Astrocyte of the spinal cord (primary cell): ENCODE measurements around the gene ZC3H18.
A peak's percentile ranks its signal among the peaks of the same experiment; 100 is the strongest.

ENCODE experiments used
- DNase-seq: peaks from one replicate; pipeline ENCODE4 v3.0.0; 2011; ENCODE audit warnings: low read depth, low spot score
- H3K4me3 ChIP-seq: 2 replicates; pipeline ENCODE4 v1.5.1; 2011; ENCODE audit warnings: low read depth, mild to moderate bottlenecking, low read length, moderate library complexity
- CTCF ChIP-seq: IDR thresholded peaks from 2 replicates; pipeline ENCODE4 v1.5.1; 2012; ENCODE audit warnings: low read depth, mild to moderate bottlenecking, low read length, inconsistent platforms
- in situ Hi-C: cut with HindIII; loops from 2 replicates; pipeline ENCODE4 v1.10.0; 2017; ENCODE audit warnings: low sequenced_read_pairs

Gene ZC3H18

DNA sequence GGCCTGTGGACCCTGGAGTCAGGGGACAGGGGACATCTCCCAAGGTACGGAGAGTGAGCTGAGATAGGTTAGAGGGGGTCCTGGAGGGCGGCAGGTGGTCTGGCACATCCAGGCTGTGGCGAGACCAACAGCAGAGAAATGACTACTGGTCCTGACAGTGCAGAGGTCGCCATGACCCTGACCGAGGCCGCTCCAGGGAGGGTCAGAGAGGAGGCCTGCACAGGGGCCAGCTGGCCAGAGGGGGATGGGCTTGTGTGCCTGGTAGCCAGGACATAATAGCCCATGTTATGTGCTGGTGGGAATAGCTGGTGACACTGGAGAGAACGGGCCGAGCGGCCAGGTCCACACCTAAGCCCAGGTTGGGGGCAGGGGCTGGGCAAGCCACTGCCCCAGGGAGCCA, 40.6 kb upstream of the ZC3H18 start:
- DNase-seq = no peak
- no peak overlapping the region for H3K4me3 ChIP-seq
- in situ Hi-C loops = no loop called here
- TF ChIP-seq CTCF = no peak

DNA sequence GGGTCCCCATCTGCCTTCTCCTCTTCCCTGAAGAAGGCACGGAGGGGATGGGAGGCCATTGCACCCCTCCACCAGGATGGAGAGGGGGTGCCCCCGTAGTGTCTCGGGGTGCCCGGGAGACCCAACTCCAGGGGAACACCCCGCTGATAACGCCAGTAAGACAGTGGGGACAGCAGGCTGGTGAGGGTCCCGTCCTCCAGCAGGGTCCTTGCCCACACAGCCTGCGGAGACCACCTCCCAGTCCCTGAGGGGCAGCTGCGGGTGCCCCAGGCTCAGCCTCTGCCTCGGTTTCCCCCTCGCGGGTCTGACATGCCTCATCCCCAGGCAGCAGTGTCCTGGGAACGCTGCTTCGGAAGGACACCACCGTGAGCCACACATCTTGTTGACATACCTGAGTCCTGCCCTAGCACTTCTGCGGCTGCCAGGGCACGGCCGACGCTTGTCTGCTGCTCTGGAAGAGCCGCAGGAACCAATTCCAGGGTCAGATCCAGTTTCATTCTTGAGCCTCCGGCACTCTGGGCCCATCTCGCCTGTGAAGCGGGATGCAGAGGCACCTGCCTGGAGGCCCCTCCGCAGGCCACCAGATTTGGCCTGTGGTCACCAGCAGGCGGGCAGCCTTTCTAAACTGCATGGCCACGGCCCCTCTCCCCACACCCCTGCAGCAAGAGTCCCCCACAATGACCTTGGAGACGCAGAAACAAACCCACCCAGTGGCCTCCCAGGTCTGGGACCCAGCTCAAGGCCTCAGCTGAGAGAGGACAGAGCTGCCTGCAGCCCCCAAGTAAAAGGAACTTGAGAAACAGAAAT, 39.9 kb upstream of the ZC3H18 start:
- H3K4me3 ChIP-seq = no peak overlapping the region
- no peak for DNase-seq
- TF ChIP-seq CTCF = no peak
- in situ Hi-C loops = no loop called here

GRCh38 chr16:88530858-88531203, 39.4 kb upstream of the ZC3H18 start:
- no peak overlapping the region for H3K4me3 ChIP-seq
- no peak for TF ChIP-seq CTCF
- in situ Hi-C loops = no loop called here
- no peak for DNase-seq

DNA sequence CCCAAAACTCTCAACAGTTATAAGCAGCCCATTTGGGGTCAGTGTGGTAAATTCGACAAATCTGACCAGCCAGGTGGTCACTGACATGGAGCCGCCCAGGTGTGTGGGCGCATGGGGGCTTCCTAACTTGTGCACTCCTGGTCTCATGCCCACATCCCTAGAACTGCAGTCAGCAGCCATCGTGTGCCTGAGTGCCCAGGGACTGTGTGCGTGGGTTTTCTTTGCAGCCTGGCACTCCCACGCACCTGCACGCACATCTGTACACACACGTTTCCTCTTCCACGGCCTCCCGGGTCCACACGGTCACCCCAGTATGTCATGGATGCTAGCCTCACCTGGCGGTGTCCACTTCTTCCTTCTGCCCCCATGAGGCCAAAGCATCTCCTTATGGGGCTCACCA, 38.9 kb upstream of the ZC3H18 start:
- DNase-seq = no peak
- in situ Hi-C loops = no loop called here
- no peak for TF ChIP-seq CTCF

GRCh38 chr16:88531931-88532433, 38.2 kb upstream of the ZC3H18 start:
- TF ChIP-seq CTCF = no peak

More for the DNA sequence above, 38.9 kb upstream of the ZC3H18 start:
- no peak overlapping the region for H3K4me3 ChIP-seq

GRCh38 chr16:88532434-88533241, 37.6 kb upstream of the ZC3H18 start:
- in situ Hi-C loops = no loop called here
- peak overlapping the region; percentile 5 for H3K4me3 ChIP-seq
- no peak for DNase-seq
- TF ChIP-seq CTCF = no peak

More at GRCh38 chr16:88531931-88532433, 38.2 kb upstream of the ZC3H18 start:
- H3K4me3 ChIP-seq = no peak overlapping the region
- in situ Hi-C loops = no loop called here
- DNase-seq = no peak
